ENCODE measurements around the gene DMKN.

The DMKN gene

GRCh38 chr19:35528218-35529038 lies 15.0 kb upstream of the DMKN start, which contains the start of gene SBSN:
SBSN (minus strand) TSS chr19:35528311; CDS start chr19:35528281, 30 bp downstream.
- DNase-seq (ENCODE audit: low read depth in 1 of 2, low spot score in 1 of 2), result no peak

- no peak for DNase-seq (ENCODE audit: low read depth in 1 of 2, low spot score in 1 of 2)
Measured at GRCh38 chr19:35525873-35526272, 12.4 kb upstream of the DMKN start.

GRCh38 chr19:35524181-35524837 lies 10.9 kb upstream of the DMKN start:
- no peak for DNase-seq (ENCODE audit: low read depth in 1 of 2, low spot score in 1 of 2)

DNA sequence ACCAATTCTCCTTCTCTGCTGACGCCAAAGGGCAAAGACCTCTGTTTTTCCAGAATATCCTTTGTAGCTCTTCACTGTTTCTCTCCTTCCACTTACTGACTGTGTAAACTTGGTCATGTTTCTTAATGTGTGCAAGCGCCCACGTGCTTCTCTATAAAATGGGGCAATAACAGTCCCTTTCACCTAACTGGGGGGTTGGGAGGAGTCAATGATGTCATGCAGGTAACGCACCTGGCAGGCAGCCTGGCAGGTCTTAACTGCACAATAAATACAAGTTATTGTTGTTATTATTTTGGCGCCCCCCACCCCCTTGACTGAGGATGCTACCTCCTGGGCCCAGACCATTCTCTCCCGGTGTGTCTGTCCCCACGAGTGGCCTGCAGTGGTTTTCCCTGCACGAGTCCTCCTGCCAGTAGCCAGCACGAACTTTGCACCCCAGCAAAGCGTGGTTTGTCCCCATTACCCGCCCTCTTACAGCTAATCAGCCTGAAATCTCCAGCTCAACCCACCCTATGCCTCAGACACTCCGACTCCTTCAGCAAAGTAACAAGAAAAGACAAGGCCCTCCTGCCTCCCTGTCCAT lies 9.4 kb upstream of the DMKN start:
- no peak for DNase-seq (ENCODE audit: low read depth in 1 of 2, low spot score in 1 of 2)

- no peak for DNase-seq (ENCODE audit: low read depth in 1 of 2, low spot score in 1 of 2)
Measured at GRCh38 chr19:35521124-35521743, 7.8 kb upstream of the DMKN start.

DNA sequence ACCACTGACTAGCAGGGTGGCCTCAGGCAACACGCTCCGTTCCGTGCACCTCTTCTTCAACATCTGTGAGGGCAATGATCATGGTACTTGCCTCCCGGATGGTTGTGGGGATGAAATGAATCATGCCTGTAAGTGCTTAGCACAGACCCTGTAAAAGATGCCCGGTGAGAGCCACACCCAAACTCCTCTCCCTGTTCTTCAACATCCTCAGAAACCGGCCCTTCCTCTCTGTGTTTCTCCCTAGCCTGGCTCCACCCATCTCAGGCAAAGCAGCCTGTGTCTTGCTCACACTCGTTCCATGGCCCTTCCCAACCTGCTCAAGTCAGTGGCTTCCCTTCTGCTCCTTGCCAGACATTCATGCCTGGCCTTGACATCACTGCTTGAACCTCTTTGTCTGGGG lies 5.8 kb upstream of the DMKN start:
- no peak for DNase-seq (ENCODE audit: low read depth in 1 of 2, low spot score in 1 of 2)

GRCh38 chr19:35518313-35518712 lies 4.9 kb upstream of the DMKN start:
- DNase-seq (ENCODE audit: low read depth in 1 of 2, low spot score in 1 of 2), result no peak

GRCh38 chr19:35517342-35517741 lies 3.9 kb upstream of the DMKN start:
- DNase-seq (ENCODE audit: low read depth in 1 of 2, low spot score in 1 of 2), result no peak

DNA sequence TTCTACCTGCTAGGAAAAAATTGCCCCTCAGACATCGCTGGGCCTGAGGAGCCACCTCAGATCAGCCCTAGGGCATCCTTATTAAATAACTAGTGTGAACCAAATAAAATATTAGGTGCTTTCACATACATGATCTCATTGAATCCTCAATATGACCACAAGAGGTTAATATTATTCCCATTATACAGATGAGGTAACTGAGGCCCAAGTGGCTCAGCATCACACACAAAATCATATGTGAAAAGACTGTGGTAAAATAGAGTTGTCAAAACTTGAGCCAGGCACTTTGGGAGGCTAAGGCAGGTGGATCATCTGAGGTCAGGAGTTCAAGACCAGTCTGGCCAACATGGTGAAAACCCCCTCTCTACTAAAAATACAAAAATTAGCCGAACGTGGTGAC lies 2.9 kb upstream of the DMKN start:
- DNase-seq (ENCODE audit: low read depth in 1 of 2, low spot score in 1 of 2), result no peak

DNA sequence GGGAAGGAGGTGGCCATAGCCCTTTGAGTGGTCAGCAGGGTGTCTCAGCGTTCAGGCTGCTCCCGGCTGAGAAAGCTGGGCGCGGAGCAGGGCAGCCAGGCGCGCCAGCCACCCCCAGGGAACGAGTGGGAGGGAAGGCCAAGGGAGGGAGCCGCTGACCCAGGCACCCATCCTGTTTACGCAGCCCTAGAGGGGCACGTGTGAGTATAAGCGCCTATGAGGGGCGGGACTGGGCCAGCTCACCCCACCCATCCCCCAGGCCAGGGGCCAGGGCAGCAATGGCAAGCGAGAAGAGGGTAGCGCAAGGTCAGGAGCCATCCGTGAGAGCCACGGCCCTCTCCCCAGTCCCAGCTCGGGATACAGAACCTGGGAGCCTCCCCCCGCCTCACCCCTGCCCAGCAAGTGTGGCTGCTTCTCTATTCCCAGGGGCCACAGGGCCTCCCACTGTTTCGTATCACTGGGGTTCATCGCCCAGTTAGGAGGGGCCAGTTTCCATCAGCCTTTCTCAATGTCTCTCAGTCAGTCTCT lies 897 bp upstream of the DMKN start:
- no peak for DNase-seq (ENCODE audit: low read depth in 1 of 2, low spot score in 1 of 2)

- no peak for DNase-seq (ENCODE audit: low read depth in 1 of 2, low spot score in 1 of 2)
Measured at GRCh38 chr19:35512831-35513627, 420 bp downstream of the DMKN start.

DNA sequence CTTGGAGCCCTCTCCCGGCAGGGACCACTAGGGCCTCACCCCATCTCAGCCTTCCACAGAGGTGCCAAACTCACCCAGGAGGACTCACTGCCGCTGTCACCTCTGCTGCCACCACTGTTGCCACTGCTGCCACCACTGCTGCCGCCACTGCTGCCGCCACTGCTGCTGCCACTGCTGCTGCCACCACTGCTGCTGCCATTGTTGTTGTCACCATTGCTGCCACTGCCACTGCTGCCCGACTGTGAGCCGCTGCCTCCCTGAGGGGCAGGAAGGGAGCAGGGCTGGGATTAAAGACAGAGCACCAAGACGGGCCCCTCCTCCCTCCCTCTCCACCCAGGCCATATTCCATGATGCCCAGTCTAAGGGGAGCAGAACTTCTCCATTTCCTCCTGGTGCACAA lies 2.1 kb downstream of the DMKN start:
- DNase-seq (ENCODE audit: low read depth in 1 of 2, low spot score in 1 of 2), result no peak

GRCh38 chr19:35510626-35510964 lies 2.9 kb downstream of the DMKN start:
- no peak for DNase-seq (ENCODE audit: low read depth in 1 of 2, low spot score in 1 of 2)

GRCh38 chr19:35509861-35510625 lies 3.4 kb downstream of the DMKN start:
- DNase-seq (ENCODE audit: low read depth in 1 of 2, low spot score in 1 of 2), result peak; percentile 53 to 58

GRCh38 chr19:35509018-35509652 lies 4.3 kb downstream of the DMKN start:
- DNase-seq (ENCODE audit: low read depth in 1 of 2, low spot score in 1 of 2), result no peak

- DNase-seq (ENCODE audit: low read depth in 1 of 2, low spot score in 1 of 2), result no peak
Measured at GRCh38 chr19:35508129-35508528, 5.3 kb downstream of the DMKN start.

DNA sequence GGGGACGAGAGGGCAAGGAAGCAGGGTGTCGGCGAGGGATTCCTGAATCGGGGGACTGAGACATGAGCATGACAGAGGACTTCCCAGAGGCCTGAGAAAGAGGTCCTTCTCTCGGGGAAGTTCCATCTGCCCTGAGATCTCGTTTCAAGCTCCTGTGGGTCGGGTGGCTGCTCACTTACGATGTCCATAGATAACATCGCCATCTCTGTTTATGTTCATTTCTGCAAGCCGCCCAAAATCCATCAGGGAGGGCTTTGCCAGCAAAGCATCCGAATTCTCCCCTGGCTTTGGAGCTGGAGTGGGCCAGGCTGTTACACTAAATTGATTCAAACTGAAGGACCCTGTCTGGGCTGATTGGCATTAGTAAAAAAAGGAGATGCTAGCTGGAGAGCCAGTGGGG lies 5.9 kb downstream of the DMKN start:
- DNase-seq (ENCODE audit: low read depth in 1 of 2, low spot score in 1 of 2), result no peak

- DNase-seq (ENCODE audit: low read depth in 1 of 2, low spot score in 1 of 2), result no peak
Measured at GRCh38 chr19:35506011-35506410, 7.4 kb downstream of the DMKN start.

DNA sequence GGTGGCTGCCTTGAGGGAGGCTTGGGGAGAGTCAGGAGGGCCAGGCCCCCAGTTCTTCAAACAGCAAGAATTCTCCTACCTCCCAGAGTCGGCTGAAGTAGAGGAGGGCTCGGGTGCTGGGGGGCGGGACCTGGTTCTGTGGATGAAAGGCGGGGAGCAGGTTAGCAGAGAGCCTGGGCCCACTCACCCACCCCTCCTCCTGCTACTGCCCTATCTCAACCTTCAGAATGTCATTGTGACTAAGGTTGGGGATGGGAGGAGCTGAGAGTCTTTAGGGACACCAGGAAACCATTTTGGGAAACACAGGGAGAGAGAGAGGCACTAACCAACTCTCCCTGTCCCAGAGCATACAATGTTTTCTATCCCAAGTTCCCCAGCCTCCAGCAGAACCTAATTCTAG lies 10.7 kb downstream of the DMKN start:
- DNase-seq (ENCODE audit: low read depth in 1 of 2, low spot score in 1 of 2), result no peak

DNA sequence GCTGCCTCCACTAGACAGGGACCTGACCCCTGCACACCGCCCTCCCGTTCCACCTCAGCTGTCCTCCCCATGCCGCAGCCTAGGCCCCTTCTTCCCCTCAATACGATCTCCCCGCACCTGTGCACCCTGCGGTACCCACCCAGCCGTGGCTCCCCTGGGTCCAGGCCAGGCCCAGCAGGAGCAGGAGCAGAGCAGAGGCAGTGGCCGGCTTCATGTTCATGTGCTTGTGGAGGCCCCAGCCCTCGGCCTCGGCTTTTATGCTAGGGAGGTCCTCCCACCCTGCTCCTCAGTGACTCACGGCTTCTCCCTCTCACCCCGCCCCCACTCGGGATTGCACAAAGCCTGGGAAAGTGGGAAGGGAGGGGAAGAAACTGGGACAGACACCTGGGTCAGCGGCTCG lies 11.8 kb downstream of the DMKN start:
- DNase-seq (ENCODE audit: low read depth in 1 of 2, low spot score in 1 of 2), result no peak

Measured in activated T-helper 1 cell treated with anti-CD3 and anti-CD28 coated beads, Interleukin-2, amount 50 U/mL, for 16 hours (primary cell).